HG03469 (cell line): ENCODE data around the gene MNS1.
"Not testable (repeated sequence)": the region's sequence is repeated elsewhere in the genome, so short reads cannot be mapped to it uniquely, and the experiment has no call there.

Experiments used
- ATAC-seq: cut with Tn5 transposase; IDR thresholded peaks from one replicate; pipeline ENCODE4 v1.9.1; 2021; ENCODE audit warnings: mild to moderate bottlenecking, moderate library complexity, moderate number of reproducible peaks; ENCODE audit not compliant: unreplicated experiment

The MNS1 gene

GRCh38 chr15:56454836-56455235, 10.1 kb downstream of the MNS1 start:
- ATAC-seq: no peak

GRCh38 chr15:56445746-56446145, 19.2 kb downstream of the MNS1 start:
- ATAC-seq: no peak

DNA sequence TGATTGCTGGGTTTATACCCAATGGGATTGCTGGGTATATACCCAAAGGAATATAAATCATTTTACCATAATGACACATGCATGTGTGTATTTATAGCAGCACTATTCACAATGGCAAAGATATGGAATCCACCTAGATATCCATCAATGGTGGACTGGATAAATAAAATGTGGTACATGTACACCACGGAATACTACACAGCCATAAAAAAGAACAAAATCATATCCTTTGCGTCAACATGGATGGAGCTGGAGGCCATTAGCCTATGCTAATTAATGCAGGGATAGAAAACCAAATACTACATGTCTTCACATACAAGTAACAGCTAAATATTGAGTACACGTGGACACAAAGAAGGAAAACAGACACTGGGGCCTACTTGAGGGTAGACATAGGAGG, 22.6 kb downstream of the MNS1 start:
- ATAC-seq: no peak

GRCh38 chr15:56440214-56440770, 24.6 kb downstream of the MNS1 start:
- no peak for ATAC-seq

GRCh38 chr15:56432304-56432703, 32.6 kb downstream of the MNS1 start:
- no peak for ATAC-seq

GRCh38 chr15:56428821-56429458, 36.0 kb downstream of the MNS1 start:
- no peak for ATAC-seq

DNA sequence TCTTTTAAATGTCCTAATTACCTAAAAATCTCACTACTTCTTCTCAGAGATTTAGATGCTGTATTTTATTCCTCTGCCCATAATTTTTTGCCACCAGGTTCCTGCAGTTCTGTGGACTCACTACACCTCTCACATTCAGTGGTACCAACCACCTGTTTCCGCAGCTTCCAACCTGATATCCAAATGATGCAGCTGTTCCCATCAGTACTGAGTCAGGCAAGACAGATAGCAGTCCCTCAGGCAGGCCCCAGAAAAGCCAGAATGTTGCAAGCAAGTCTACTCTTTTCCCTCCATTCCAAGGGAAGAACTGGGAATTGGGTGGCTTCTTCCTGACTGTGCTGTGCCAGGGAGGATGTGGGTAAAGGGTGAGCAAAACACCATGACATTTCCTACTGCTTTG, 39.0 kb downstream of the MNS1 start:
- ATAC-seq: no peak

GRCh38 chr15:56425276-56425675, 39.7 kb downstream of the MNS1 start:
- ATAC-seq: no peak

GRCh38 chr15:56413114-56413733, 51.7 kb downstream of the MNS1 start:
- not testable (repeated sequence) for ATAC-seq

GRCh38 chr15:56411122-56411749, 53.7 kb downstream of the MNS1 start:
- no peak for ATAC-seq

- ATAC-seq: no peak
These were observed 54.2 kb downstream of the MNS1 start for GRCh38 chr15:56410721-56411120.

DNA sequence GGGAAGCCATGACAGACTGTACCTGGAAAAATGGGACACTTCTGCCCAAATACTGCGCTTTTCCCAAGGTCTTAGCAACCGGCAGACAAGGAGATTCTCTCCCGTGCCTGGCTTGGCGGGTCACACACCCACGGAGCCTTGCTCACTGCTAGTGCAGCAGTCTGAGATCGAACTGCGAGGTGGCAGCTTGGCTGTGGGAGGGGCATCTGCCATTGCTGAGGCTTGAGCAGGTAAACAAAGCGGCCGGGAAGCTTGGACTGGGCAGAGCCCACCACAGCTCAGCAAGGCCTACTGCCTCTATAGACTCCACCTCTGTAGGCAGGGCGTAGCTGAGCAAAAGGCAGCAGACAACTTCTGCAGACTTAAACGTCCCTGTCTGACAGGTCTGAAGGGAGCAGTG, 65.7 kb downstream of the MNS1 start:
- ATAC-seq: not testable (repeated sequence)

- ATAC-seq: not testable (repeated sequence)
These were observed 67.6 kb downstream of the MNS1 start for GRCh38 chr15:56397325-56397724.

- ATAC-seq: no peak
These were observed 70.0 kb downstream of the MNS1 start for GRCh38 chr15:56394909-56395308.

DNA sequence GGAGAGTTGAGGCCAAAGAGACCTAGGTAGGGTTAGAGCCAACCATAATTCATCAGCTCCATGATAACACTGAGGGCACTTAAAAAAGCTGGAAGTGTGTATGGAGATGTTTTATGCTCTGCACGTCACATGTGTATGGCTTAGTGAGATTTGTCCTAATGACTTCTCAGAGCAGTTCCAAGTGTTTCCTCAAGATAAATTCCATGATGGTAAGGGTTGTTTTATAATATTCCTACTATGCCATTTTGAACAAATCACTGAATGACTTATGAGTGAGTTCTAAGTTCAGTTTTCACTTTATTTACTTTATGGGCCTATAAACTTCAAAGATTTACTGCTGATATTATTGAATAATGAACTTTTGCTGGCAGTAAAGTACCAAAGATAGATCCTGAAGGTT, 71.7 kb downstream of the MNS1 start:
- ATAC-seq: no peak

DNA sequence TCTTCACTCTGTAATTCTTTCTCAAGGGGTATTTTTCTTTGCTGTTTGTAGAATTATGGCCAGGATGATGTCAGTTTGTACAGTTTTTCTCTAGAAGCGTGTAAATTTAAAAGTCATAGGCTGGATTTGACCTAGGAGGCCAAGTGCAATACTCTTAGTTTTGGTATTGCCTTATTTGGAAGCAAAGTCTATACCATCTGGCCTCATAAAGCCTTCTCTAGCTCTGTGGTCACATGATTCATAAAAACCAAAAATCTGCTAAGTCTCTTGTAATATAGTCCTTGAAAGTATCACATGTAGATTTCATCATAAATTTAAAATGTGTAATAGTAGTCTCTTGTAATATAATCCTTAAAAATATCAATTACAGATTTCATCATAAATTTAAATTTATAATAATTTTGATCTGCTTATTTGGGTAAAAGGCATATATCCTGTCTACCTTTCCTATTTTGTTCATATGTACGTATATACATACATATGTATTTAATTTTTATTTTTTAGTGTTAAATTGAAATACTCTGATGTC, 74.1 kb downstream of the MNS1 start:
- ATAC-seq: no peak

- no peak for ATAC-seq
These were observed 79.0 kb downstream of the MNS1 start for GRCh38 chr15:56385908-56386307.

DNA sequence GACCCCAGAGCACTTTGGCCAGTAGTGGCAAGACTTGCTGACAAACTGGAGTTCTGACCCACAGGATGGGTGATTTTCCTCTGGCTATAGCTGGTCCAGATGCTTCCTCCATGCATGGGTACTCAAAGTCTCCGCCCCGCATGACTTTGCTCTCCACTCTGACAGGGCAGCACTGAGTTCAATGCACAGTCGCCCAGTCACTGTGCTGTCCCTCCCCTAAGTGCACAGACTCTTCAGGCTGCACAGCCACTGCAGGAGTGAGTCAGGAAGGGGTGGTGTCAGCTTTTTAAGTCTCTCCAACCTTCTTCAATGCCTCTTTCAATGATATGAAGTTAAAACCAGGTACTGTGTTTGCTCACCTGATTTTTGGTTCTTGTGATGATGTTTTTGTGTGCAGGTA, 81.9 kb downstream of the MNS1 start:
- ATAC-seq: no peak
